GM23338 (cell line): ENCODE data around the gene MAN2C1. TPM values are rescaled to one million over a fixed set of nuclear protein-coding genes. Genes with fewer than 3 reads are reported as not detected.

Experiments used
- ATAC-seq: fragments of 200-7000 bp; cut with Tn5 transposase; 3 replicates; pipeline ENCODE4 v1.9.1; 2020
- DNase-seq: peaks from one replicate; pipeline ENCODE4 v3.0.0-alpha.2; 2015; ENCODE audit warnings: low spot score
- H2AFZ ChIP-seq: fragments of 200-600 bp; sonication (generic); 2 replicates; pipeline ENCODE4 v1.8.0; 2016; ENCODE audit warnings: antibody characterized with exemption, mild to moderate bottlenecking, moderate library complexity
- H3F3A ChIP-seq: fragments of 200-600 bp; sonication (generic); replicated peaks from 2 replicates; pipeline ENCODE4 v1.8.0; 2017; ENCODE audit warnings: antibody characterized with exemption, mixed run types, low read depth
- H3K27ac ChIP-seq: fragments of 200-600 bp; sonication (generic); 2 replicates; pipeline ENCODE4 v1.6.1; 2016; ENCODE audit warnings: low read depth
- H3K27me3 ChIP-seq: fragments of 200-600 bp; sonication (generic); 2 replicates; pipeline ENCODE4 v1.8.0; 2016; ENCODE audit warnings: mild to moderate bottlenecking, mixed run types, moderate library complexity; ENCODE audit not compliant: insufficient read depth
- H3K36me3 ChIP-seq: fragments of 200-600 bp; sonication (generic); 2 replicates; pipeline ENCODE4 v1.8.0; 2016; ENCODE audit warnings: mild to moderate bottlenecking; ENCODE audit not compliant: insufficient read depth
- H3K4me1 ChIP-seq: fragments of 200-600 bp; sonication (generic); 2 replicates; pipeline ENCODE4 v1.8.0; 2016; ENCODE audit warnings: mild to moderate bottlenecking, moderate library complexity; ENCODE audit not compliant: insufficient read depth
- H3K4me2 ChIP-seq: fragments of 200-600 bp; sonication (generic); 2 replicates; pipeline ENCODE4 v1.7.1; 2017; ENCODE audit warnings: mixed run types
- H3K4me3 ChIP-seq: fragments of 200-600 bp; sonication (generic); 2 replicates; pipeline ENCODE4 v1.6.1; 2016; ENCODE audit warnings: mixed run types
- H3K79me2 ChIP-seq: fragments of 200-600 bp; sonication (generic); replicated peaks from 2 replicates; pipeline ENCODE4 v1.8.0; 2017; ENCODE audit warnings: mild to moderate bottlenecking; ENCODE audit not compliant: insufficient read depth
- H3K9me2 ChIP-seq: fragments of 200-600 bp; sonication (generic); 2 replicates; pipeline ENCODE4 v1.8.0; 2017; ENCODE audit not compliant: insufficient read depth
- H4K20me1 ChIP-seq: fragments of 200-600 bp; sonication (generic); replicated peaks from 2 replicates; pipeline ENCODE4 v1.8.0; 2017; ENCODE audit warnings: mild to moderate bottlenecking; ENCODE audit not compliant: insufficient read depth
- H3K27ac Mint-ChIP-seq: 2 replicates; pipeline ENCODE4 v1.8.0; 2020; ENCODE audit warnings: inconsistent platforms, mild to moderate bottlenecking, moderate library complexity, mixed read lengths
- H3K27me3 Mint-ChIP-seq: 3 replicates; pipeline ENCODE4 v1.8.0; 2022; ENCODE audit warnings: low read depth, mild to moderate bottlenecking, moderate library complexity, mixed read lengths, inconsistent platforms; ENCODE audit not compliant: insufficient read depth, poor library complexity
- H3K36me3 Mint-ChIP-seq: 3 replicates; pipeline ENCODE4 v1.8.0; 2021; ENCODE audit warnings: low read depth, mild to moderate bottlenecking, inconsistent platforms, moderate library complexity, mixed read lengths
- H3K4me1 Mint-ChIP-seq: 3 replicates; pipeline ENCODE4 v1.8.0; 2020; ENCODE audit warnings: mild to moderate bottlenecking, inconsistent platforms, mixed read lengths
- H3K4me3 Mint-ChIP-seq: 3 replicates; pipeline ENCODE4 v1.8.0; 2021; ENCODE audit warnings: moderate library complexity, mild to moderate bottlenecking, inconsistent platforms, mixed read lengths
- H3K9me3 Mint-ChIP-seq: 3 replicates; pipeline ENCODE4 v1.8.0; 2020; ENCODE audit warnings: moderate library complexity, mild to moderate bottlenecking, inconsistent platforms, mixed read lengths
- CREB1 ChIP-seq: fragments of 250-450 bp; sonication (Bioruptor Pico); IDR thresholded peaks from 2 replicates; pipeline ENCODE4 v1.5.0; 2020; ENCODE audit warnings: low read depth, mild to moderate bottlenecking, moderate library complexity
- EZH2 ChIP-seq: fragments of 200-600 bp; sonication (generic); IDR thresholded peaks from one replicate; pipeline ENCODE4 v1.8.0; 2017; ENCODE audit warnings: antibody characterized with exemption, mild to moderate bottlenecking, low read depth; ENCODE audit not compliant: unreplicated experiment
- EZH2phosphoT487 ChIP-seq: fragments of 200-600 bp; sonication (generic); IDR thresholded peaks from one replicate; pipeline ENCODE4 v1.8.1; 2018; ENCODE audit warnings: antibody characterized with exemption; ENCODE audit not compliant: unreplicated experiment
- JUNB ChIP-seq: IDR thresholded peaks from one replicate; pipeline ENCODE4 v1.6.1; 2016; ENCODE audit warnings: antibody characterized with exemption; ENCODE audit not compliant: unreplicated experiment
- NANOG ChIP-seq: IDR thresholded peaks from 2 replicates; pipeline ENCODE4 v1.6.1; 2016; ENCODE audit warnings: antibody characterized with exemption, borderline replicate concordance
- POLR2AphosphoS5 ChIP-seq: IDR thresholded peaks from 2 replicates; pipeline ENCODE4 v1.6.1; 2016; ENCODE audit warnings: antibody characterized with exemption, low read depth
- STAT1 ChIP-seq: IDR thresholded peaks from one replicate; pipeline ENCODE4 v1.6.1; 2016; ENCODE audit warnings: antibody characterized with exemption; ENCODE audit not compliant: unreplicated experiment
- ZNF114 ChIP-seq: fragments of 250-450 bp; sonication (Bioruptor Pico); IDR thresholded peaks from 2 replicates; pipeline ENCODE4 v1.5.0; 2020; ENCODE audit warnings: mild to moderate bottlenecking, moderate library complexity
- ZNF331 ChIP-seq: fragments of 250-450 bp; sonication (Bioruptor Pico); IDR thresholded peaks from 2 replicates; pipeline ENCODE4 v1.5.0; 2020; ENCODE audit warnings: low read depth, mild to moderate bottlenecking, moderate library complexity
- ZNF462 ChIP-seq: fragments of 250-450 bp; sonication (Bioruptor Pico); IDR thresholded peaks from 2 replicates; pipeline ENCODE4 v1.5.0; 2020; ENCODE audit warnings: mild to moderate bottlenecking, moderate library complexity
- polyA plus RNA-seq: library from polyadenylated mRNA; unstranded; fragments of >200 nt; fragmentation: Nextera tagmentation; extraction: Ambion mirVana; gene quantifications from 2 replicates; pipeline ENCODE4 v1.2.1, GENCODE V29; 2016
- total RNA-seq: library from RNA; depleted of rRNA; stranded (reverse); fragments of >200 nt; shearing (Covaris generic); gene quantifications from 2 replicates; pipeline ENCODE4 v1.2.3, GENCODE V29; 2014
- TF ChIP-seq, protein P1 (sequence below): IDR thresholded peaks from 2 replicates; pipeline ENCODE4 v1.6.1; 2016; ENCODE audit warnings: antibody characterized with exemption
- TF ChIP-seq, protein P2 (sequence below), 2 experiments: fragments of 200-600 bp in 1 of 2; sonication (generic) in 1 of 2; conservative IDR thresholded peaks; 2 replicates each; pipeline versions ENCODE4 v1.5.1 to v1.6.1; 2016 to 2017; ENCODE audit warnings: antibody characterized with exemption in 2 of 2, low read depth in 2 of 2, mild to moderate bottlenecking in 2 of 2, moderate library complexity in 1 of 2
- TF ChIP-seq, protein P3 (sequence below): IDR thresholded peaks from one replicate; pipeline ENCODE4 v1.6.1; 2018; ENCODE audit warnings: antibody characterized with exemption; ENCODE audit not compliant: unreplicated experiment

The MAN2C1 gene
- total and polyA plus RNA-seq, 2 experiments from 2014 or later, result 42.3 to 129 TPM

DNA sequence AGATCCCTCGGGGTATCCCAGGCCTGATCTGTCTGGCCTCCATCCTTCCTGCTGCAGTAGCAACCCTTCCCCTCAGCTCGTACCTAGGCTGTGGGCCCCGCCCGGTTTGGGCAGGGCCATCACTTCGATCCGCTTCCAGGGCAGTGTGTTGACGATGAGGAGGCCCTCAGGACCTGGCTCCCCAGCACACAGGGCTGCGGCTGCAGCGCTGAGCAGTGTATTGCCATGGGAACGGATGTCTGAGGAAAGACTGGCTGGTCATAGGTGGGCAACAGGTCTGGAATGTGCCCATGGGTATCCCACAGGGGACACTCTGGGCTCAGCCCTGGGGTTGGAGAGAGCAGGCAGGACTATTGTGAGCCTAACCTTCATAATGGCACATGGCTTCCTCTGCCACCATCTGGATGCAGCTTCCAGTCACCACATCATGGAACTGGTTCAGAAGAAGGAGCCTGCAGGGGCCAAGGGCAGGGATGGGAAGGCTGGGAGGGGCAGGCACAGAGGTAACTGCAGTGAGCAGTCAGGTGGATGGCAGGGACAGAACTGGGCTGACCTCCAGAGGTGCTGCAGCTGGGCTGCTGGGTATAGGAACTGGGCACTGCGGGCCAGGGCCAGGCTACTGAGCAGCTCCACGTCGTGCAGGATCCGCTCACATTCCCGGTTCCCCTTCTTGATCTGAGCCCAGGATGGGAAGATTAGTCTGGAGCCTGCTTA lies 8.7 kb downstream of the MAN2C1 start:
- Histone ChIP-seq H3K27ac (no peak overlapping the region), H2AFZ (no peak overlapping the region), H3K36me3 (no peaks in the 10 kb centered on the region), H3K79me2 (no peaks in the 10 kb centered on the region), H4K20me1 (no peaks in the 10 kb centered on the region), H3F3A (no peaks in the 10 kb centered on the region), H3K9me2 (no peaks in the 10 kb centered on the region), H3K4me2 (no peak overlapping the region), H3K4me3 (no peak overlapping the region), H3K4me1 (no peaks in the 10 kb centered on the region), H3K27me3 (no peaks in the 10 kb centered on the region)
- peaks cover 21% of the 10 kb centered on the region for H3K36me3 Mint-ChIP-seq
- TF ChIP-seq STAT1 (no peak), POLR2AphosphoS5 (no peak), ZNF331 (CRISPR knock-in tag) (no peak), NANOG (no peak), EZH2 (no peak), EZH2phosphoT487 (no peak), JUNB (no peak), ZNF462 (CRISPR knock-in tag) (no peak), CREB1 (no peak), ZNF114 (no peak)
- TF ChIP-seq, protein P1, sequence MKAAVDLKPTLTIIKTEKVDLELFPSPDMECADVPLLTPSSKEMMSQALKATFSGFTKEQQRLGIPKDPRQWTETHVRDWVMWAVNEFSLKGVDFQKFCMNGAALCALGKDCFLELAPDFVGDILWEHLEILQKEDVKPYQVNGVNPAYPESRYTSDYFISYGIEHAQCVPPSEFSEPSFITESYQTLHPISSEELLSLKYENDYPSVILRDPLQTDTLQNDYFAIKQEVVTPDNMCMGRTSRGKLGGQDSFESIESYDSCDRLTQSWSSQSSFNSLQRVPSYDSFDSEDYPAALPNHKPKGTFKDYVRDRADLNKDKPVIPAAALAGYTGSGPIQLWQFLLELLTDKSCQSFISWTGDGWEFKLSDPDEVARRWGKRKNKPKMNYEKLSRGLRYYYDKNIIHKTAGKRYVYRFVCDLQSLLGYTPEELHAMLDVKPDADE, result no peak
- TF ChIP-seq, protein P2, sequence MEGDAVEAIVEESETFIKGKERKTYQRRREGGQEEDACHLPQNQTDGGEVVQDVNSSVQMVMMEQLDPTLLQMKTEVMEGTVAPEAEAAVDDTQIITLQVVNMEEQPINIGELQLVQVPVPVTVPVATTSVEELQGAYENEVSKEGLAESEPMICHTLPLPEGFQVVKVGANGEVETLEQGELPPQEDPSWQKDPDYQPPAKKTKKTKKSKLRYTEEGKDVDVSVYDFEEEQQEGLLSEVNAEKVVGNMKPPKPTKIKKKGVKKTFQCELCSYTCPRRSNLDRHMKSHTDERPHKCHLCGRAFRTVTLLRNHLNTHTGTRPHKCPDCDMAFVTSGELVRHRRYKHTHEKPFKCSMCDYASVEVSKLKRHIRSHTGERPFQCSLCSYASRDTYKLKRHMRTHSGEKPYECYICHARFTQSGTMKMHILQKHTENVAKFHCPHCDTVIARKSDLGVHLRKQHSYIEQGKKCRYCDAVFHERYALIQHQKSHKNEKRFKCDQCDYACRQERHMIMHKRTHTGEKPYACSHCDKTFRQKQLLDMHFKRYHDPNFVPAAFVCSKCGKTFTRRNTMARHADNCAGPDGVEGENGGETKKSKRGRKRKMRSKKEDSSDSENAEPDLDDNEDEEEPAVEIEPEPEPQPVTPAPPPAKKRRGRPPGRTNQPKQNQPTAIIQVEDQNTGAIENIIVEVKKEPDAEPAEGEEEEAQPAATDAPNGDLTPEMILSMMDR (conservative IDR thresholded peaks at IDR 0.05; ENCODE audit: low read depth in 2 of 2), result no peak
- TF ChIP-seq, protein P3, sequence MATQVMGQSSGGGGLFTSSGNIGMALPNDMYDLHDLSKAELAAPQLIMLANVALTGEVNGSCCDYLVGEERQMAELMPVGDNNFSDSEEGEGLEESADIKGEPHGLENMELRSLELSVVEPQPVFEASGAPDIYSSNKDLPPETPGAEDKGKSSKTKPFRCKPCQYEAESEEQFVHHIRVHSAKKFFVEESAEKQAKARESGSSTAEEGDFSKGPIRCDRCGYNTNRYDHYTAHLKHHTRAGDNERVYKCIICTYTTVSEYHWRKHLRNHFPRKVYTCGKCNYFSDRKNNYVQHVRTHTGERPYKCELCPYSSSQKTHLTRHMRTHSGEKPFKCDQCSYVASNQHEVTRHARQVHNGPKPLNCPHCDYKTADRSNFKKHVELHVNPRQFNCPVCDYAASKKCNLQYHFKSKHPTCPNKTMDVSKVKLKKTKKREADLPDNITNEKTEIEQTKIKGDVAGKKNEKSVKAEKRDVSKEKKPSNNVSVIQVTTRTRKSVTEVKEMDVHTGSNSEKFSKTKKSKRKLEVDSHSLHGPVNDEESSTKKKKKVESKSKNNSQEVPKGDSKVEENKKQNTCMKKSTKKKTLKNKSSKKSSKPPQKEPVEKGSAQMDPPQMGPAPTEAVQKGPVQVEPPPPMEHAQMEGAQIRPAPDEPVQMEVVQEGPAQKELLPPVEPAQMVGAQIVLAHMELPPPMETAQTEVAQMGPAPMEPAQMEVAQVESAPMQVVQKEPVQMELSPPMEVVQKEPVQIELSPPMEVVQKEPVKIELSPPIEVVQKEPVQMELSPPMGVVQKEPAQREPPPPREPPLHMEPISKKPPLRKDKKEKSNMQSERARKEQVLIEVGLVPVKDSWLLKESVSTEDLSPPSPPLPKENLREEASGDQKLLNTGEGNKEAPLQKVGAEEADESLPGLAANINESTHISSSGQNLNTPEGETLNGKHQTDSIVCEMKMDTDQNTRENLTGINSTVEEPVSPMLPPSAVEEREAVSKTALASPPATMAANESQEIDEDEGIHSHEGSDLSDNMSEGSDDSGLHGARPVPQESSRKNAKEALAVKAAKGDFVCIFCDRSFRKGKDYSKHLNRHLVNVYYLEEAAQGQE, result no peak
- H3K27ac Mint-ChIP-seq, result no peak overlapping the region
- ATAC-seq, result no peak
- H3K9me3 Mint-ChIP-seq, result no peaks in the 10 kb centered on the region
- no peak for DNase-seq
- peaks cover 15% of the 10 kb centered on the region for H3K27me3 Mint-ChIP-seq
- H3K4me1 Mint-ChIP-seq, result no peaks in the 10 kb centered on the region; the same call in 2 of the 3 replicates
- H3K4me3 Mint-ChIP-seq, result no peak overlapping the region
